Activated CD8-positive, alpha-beta memory T cell treated with anti-CD3 and anti-CD28 coated beads for 24 hours (primary cell): ENCODE results near the gene PRXL2C.
"Not testable (repeated sequence)": the region's sequence is repeated elsewhere in the genome, so short reads cannot be mapped to it uniquely, and the experiment has no call there.

Experiments used
- DNase-seq: peaks from one replicate; pipeline ENCODE4 v3.0.0-alpha.2; 2020

PRXL2C gene

GRCh38 chr9:96649620-96650324, 5.3 kb downstream of the PRXL2C start:
- no peak for DNase-seq

GRCh38 chr9:96646081-96646991, 8.8 kb downstream of the PRXL2C start:
- no peak for DNase-seq

GRCh38 chr9:96644137-96644536, 11.0 kb downstream of the PRXL2C start:
- no peak for DNase-seq

- no peak for DNase-seq
These were observed 13.6 kb downstream of the PRXL2C start for GRCh38 chr9:96641514-96641913.

GRCh38 chr9:96638606-96639364, 16.3 kb downstream of the PRXL2C start:
- DNase-seq, result no peak

GRCh38 chr9:96636368-96636767, 18.7 kb downstream of the PRXL2C start:
- no peak for DNase-seq

- DNase-seq, result not testable (repeated sequence)
These were observed 21.5 kb downstream of the PRXL2C start for GRCh38 chr9:96633579-96633978.

GRCh38 chr9:96626912-96627311, 28.2 kb downstream of the PRXL2C start:
- no peak for DNase-seq

GRCh38 chr9:96621618-96622017, 33.5 kb downstream of the PRXL2C start:
- no peak for DNase-seq

GRCh38 chr9:96620832-96621269, 34.3 kb downstream of the PRXL2C start:
- no peak for DNase-seq

GRCh38 chr9:96620181-96620514, 35.0 kb downstream of the PRXL2C start:
- DNase-seq, result no peak

GRCh38 chr9:96619491-96620180, 35.5 kb downstream of the PRXL2C start, which contains the start of gene CDC14B:
TSS of gene CDC14B (minus strand) at chr9:96619843. CDS start at chr9:96619378, 465 bp downstream.
- peak; percentile 87 for DNase-seq

GRCh38 chr9:96619124-96619465, 36.0 kb downstream of the PRXL2C start:
- no peak for DNase-seq

- DNase-seq, result peak; percentile 64
These were observed 36.7 kb downstream of the PRXL2C start for GRCh38 chr9:96618209-96619123.

- no peak for DNase-seq
These were observed 37.5 kb downstream of the PRXL2C start for GRCh38 chr9:96617439-96618185.

GRCh38 chr9:96616817-96617438, 38.2 kb downstream of the PRXL2C start:
- no peak for DNase-seq

- no peak for DNase-seq
These were observed 39.7 kb downstream of the PRXL2C start for GRCh38 chr9:96615411-96615810.

GRCh38 chr9:96614664-96615063, 40.5 kb downstream of the PRXL2C start:
- DNase-seq, result not testable (repeated sequence)

- DNase-seq, result no peak
These were observed 42.0 kb downstream of the PRXL2C start for GRCh38 chr9:96612966-96613589.
